Endothelial cell of umbilical vein (primary cell): ENCODE data around the gene ESRRB. TPM values are rescaled to one million over a fixed set of nuclear protein-coding genes. Genes with fewer than 3 reads are reported as not detected.

Source experiments
- BruUV-seq: library from RNA; stranded (reverse); fragments of 400-500 nt; replicated peaks from 2 replicates; lab custom pipeline; 2021; lab: Mats Ljungman, UMichigan
- CTCF ChIA-PET: fragments of 300-600, 350-600 bp; sonication (Branson Sonifier 250); formaldehyde crosslinking; loops from one replicate; lab custom pipeline; 2021; ENCODE audit warnings: antibody characterized with exemption, inconsistent platforms; lab: Charles Lee
- POLR2A ChIA-PET: fragments of 300-600, 350-600 bp; sonication (Branson Sonifier 250); formaldehyde crosslinking; loops from one replicate; lab custom pipeline; 2021; ENCODE audit warnings: antibody characterized with exemption, inconsistent platforms; lab: Charles Lee
- DNase-seq: peaks from one replicate; pipeline ENCODE4 v3.0.0-alpha.2; 2011; ENCODE audit warnings: low read depth, low spot score
- FAIRE-seq: peaks from 2 replicates; lab custom pipeline; 2011; peaks lifted over from hg19 to GRCh38; lab: Jason Lieb, UNC
- H2AFZ ChIP-seq: 2 replicates; pipeline ENCODE4 v1.6.0; 2012; ENCODE audit warnings: low read depth, low read length, control low read depth, inconsistent platforms
- H3K27ac ChIP-seq: 2 replicates; pipeline ENCODE4 v1.5.1; 2011; ENCODE audit warnings: low read depth, mild to moderate bottlenecking, control low read depth, low read length, moderate library complexity; ENCODE audit not compliant: insufficient read depth
- H3K27me3 ChIP-seq, 2 experiments: 2 replicates each; pipeline versions ENCODE4 v1.6.0 to v1.6.1; 2011; ENCODE audit warnings: low read length in 2 of 2, mixed read lengths in 1 of 2; ENCODE audit not compliant: control insufficient read depth in 2 of 2, insufficient read depth in 2 of 2
- H3K36me3 ChIP-seq, 2 experiments: 2 replicates in 1 of 2; 3 replicates in 1 of 2; pipeline ENCODE4 v1.5.1; 2011; ENCODE audit warnings: low read length in 2 of 2, mild to moderate bottlenecking in 1 of 2, moderate library complexity in 1 of 2; ENCODE audit not compliant: control insufficient read depth in 2 of 2, insufficient read depth in 2 of 2; ENCODE audit errors: extremely low read depth in 1 of 2
- H3K4me1 ChIP-seq: 3 replicates; pipeline ENCODE4 v1.5.1; 2011; ENCODE audit warnings: mild to moderate bottlenecking, low read length; ENCODE audit not compliant: control insufficient read depth, insufficient read depth; ENCODE audit errors: extremely low read depth
- H3K4me2 ChIP-seq: 2 replicates; pipeline ENCODE4 v1.6.1; 2011; ENCODE audit warnings: low read length, control low read depth, mixed read lengths; ENCODE audit not compliant: insufficient read depth
- H3K4me3 ChIP-seq, 3 experiments: fragments of 200-600 bp in 1 of 3; sonication (generic), shearing (Covaris generic) in 1 of 3; replicated peaks in 1 of 3; 2 replicates each; pipeline ENCODE4 v1.5.1; 2011 to 2016; ENCODE audit warnings: control low read depth in 3 of 3, low read length in 3 of 3, mild to moderate bottlenecking in 2 of 3, inconsistent platforms in 1 of 3, low read depth in 1 of 3, moderate library complexity in 1 of 3; ENCODE audit not compliant: insufficient read depth in 1 of 3
- H3K79me2 ChIP-seq: 2 replicates; pipeline ENCODE4 v1.6.0; 2012; ENCODE audit warnings: low read length, inconsistent platforms; ENCODE audit not compliant: control insufficient read depth, insufficient read depth
- H3K9ac ChIP-seq: replicated peaks from 2 replicates; pipeline ENCODE3; 2011; ENCODE audit warnings: low read length, control low read depth; ENCODE audit not compliant: insufficient read depth; ENCODE audit errors: extremely low read depth
- H3K9me1 ChIP-seq: replicated peaks from 3 replicates; pipeline ENCODE4 v1.6.0; 2011; ENCODE audit warnings: mild to moderate bottlenecking, low read length; ENCODE audit not compliant: control insufficient read depth, insufficient read depth; ENCODE audit errors: extremely low read depth
- H3K9me3 ChIP-seq: replicated peaks from 2 replicates; pipeline ENCODE4 v1.5.1; 2012; ENCODE audit warnings: low read length, inconsistent platforms; ENCODE audit not compliant: control insufficient read depth, insufficient read depth
- H4K20me1 ChIP-seq: replicated peaks from 2 replicates; pipeline ENCODE3; 2011; ENCODE audit warnings: mild to moderate bottlenecking, low read length; ENCODE audit not compliant: control insufficient read depth, insufficient read depth; ENCODE audit errors: extremely low read depth
- EZH2 ChIP-seq: IDR thresholded peaks from 2 replicates; pipeline ENCODE4 v1.6.1; 2012; ENCODE audit warnings: borderline replicate concordance, low read depth, mild to moderate bottlenecking, moderate library complexity, low read length, inconsistent platforms; ENCODE audit not compliant: severe bottlenecking
- FOS ChIP-seq: IDR thresholded peaks from 2 replicates; pipeline ENCODE4 v1.6.1; 2011; ENCODE audit warnings: mild to moderate bottlenecking, low read length, moderate library complexity, borderline replicate concordance; ENCODE audit not compliant: insufficient read depth
- GATA2 ChIP-seq: IDR thresholded peaks from 2 replicates; pipeline ENCODE4 v1.7.0; 2011; ENCODE audit warnings: low read depth, mild to moderate bottlenecking, moderate library complexity, mixed read lengths, low read length; ENCODE audit not compliant: insufficient read length, insufficient read depth
- JUN ChIP-seq: IDR thresholded peaks from 2 replicates; pipeline ENCODE4 v1.6.1; 2011; ENCODE audit warnings: borderline replicate concordance, low read depth; ENCODE audit not compliant: insufficient read length, insufficient read depth
- MAX ChIP-seq: IDR thresholded peaks from 2 replicates; pipeline ENCODE4 v1.6.1; 2011; ENCODE audit not compliant: insufficient read depth, insufficient read length
- MYC ChIP-seq: IDR thresholded peaks from one replicate; pipeline ENCODE4 v1.6.1; 2011; ENCODE audit warnings: mild to moderate bottlenecking, low read depth, low read length
- POLR2A ChIP-seq: IDR thresholded peaks from 2 replicates; pipeline ENCODE4 v1.6.1; 2012; ENCODE audit warnings: low read depth, mild to moderate bottlenecking, control low read depth, low read length
- POLR2AphosphoS5 ChIP-seq: IDR thresholded peaks from 2 replicates; pipeline ENCODE4 v1.6.1; 2012; ENCODE audit warnings: low read depth, mild to moderate bottlenecking, control low read depth, low read length, moderate library complexity; ENCODE audit not compliant: insufficient read depth
- dilution Hi-C: fragments of 300-500 bp; cut with MboI; formaldehyde crosslinking; loops from one replicate; pipeline ENCODE4 v1.15.0; 2019; ENCODE audit warnings: low sequenced_read_pairs; ENCODE audit not compliant: extremely low pct_ligation_motif_present
- intact Hi-C: fragments of 100-400 bp; cut with micrococcal nuclease; formaldehyde crosslinking; loops from one replicate; pipeline ENCODE4 v1.10.0; 2022
- polyA plus RNA-seq, 4 experiments: library from polyadenylated mRNA; depleted of rRNA in 3 of 4; stranded (reverse) in 3 of 4; unstranded in 1 of 4; fragments of >200 nt; gene quantifications; 2 replicates each; pipeline versions ENCODE4 v1.2.1 to v1.2.3, GENCODE V29; 2011 to 2012; ENCODE audit warnings: missing spikeins in 1 of 4
- total RNA-seq: library from RNA; stranded (reverse); gene quantifications from 2 replicates; pipeline ENCODE4 v1.2.3, GENCODE V29; 2021
- TF ChIP-seq, protein P1 (sequence below), 2 donors: IDR thresholded peaks; 1 replicate in 1 of 2; 2 replicates in 1 of 2; pipeline ENCODE4 v1.5.1; 2011; ENCODE audit warnings: low read length in 2 of 2, mild to moderate bottlenecking in 2 of 2, moderate library complexity in 2 of 2, control low read depth in 1 of 2, inconsistent platforms in 1 of 2, low read depth in 1 of 2; ENCODE audit not compliant: insufficient read depth in 1 of 2; ENCODE audit errors: extremely low read depth in 1 of 2

Gene ESRRB
- total and polyA plus RNA-seq, 2 donors (not counting 3 experiments of a cell fraction or from before 2014, with no cell fraction given), result not detected

DNA sequence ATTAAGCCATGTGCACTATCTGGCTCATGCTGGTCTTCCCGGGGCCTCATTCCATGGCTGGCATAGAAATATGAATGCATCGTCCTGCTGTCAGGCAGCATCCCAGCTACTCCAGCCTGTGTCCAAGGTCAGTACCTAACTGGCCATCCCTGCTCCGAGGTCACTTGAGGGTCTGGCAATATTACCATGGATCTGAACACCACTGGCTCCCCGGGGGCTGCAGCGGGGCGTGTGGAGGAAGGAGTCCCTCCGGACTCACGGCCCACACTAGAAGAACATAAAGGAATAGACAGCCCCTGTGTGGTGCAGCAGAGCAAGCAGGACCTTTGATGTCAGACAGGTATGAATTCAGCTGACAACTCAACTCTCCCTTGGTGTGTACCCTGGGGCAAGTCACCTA lies 19.2 kb downstream of the ESRRB start:
- ChIA-PET POLR2A (no interaction called here), CTCF (interaction anchor here (1.1 to 1.4 kb wide), 2 partner anchors 8 to 235 kb away, joined by 3 to 4 read pairs; no protein-coding TSS in a partner anchor)
- no peak for FAIRE-seq
- dilution Hi-C loops (no loop called here), intact Hi-C loops (no loop called here)
- no peak for DNase-seq
- Histone ChIP-seq H3K4me1 (no peaks in the 10 kb centered on the region), H3K4me2 (no peak overlapping the region), H3K79me2 (no peaks in the 10 kb centered on the region), H4K20me1 (no peaks in the 10 kb centered on the region), H3K4me3 (no peak overlapping the region), H3K27me3 (no peaks in the 10 kb centered on the region), H2AFZ (no peak overlapping the region), H3K9me3 (no peaks in the 10 kb centered on the region), H3K9me1 (no peaks in the 10 kb centered on the region), H3K9ac (no peak overlapping the region), H3K36me3 (no peaks in the 10 kb centered on the region), H3K27ac (no peak overlapping the region)
- no TSS peak for BruUV-seq
- TF ChIP-seq, protein P1, sequence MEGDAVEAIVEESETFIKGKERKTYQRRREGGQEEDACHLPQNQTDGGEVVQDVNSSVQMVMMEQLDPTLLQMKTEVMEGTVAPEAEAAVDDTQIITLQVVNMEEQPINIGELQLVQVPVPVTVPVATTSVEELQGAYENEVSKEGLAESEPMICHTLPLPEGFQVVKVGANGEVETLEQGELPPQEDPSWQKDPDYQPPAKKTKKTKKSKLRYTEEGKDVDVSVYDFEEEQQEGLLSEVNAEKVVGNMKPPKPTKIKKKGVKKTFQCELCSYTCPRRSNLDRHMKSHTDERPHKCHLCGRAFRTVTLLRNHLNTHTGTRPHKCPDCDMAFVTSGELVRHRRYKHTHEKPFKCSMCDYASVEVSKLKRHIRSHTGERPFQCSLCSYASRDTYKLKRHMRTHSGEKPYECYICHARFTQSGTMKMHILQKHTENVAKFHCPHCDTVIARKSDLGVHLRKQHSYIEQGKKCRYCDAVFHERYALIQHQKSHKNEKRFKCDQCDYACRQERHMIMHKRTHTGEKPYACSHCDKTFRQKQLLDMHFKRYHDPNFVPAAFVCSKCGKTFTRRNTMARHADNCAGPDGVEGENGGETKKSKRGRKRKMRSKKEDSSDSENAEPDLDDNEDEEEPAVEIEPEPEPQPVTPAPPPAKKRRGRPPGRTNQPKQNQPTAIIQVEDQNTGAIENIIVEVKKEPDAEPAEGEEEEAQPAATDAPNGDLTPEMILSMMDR (IDR thresholded peaks at IDR 0.05; ENCODE audit: extremely low read depth in 1 of 2, insufficient read depth in 1 of 2, low read depth in 1 of 2, low read length in 2 of 2), result no peak
- TF ChIP-seq POLR2AphosphoS5, result no peak

DNA sequence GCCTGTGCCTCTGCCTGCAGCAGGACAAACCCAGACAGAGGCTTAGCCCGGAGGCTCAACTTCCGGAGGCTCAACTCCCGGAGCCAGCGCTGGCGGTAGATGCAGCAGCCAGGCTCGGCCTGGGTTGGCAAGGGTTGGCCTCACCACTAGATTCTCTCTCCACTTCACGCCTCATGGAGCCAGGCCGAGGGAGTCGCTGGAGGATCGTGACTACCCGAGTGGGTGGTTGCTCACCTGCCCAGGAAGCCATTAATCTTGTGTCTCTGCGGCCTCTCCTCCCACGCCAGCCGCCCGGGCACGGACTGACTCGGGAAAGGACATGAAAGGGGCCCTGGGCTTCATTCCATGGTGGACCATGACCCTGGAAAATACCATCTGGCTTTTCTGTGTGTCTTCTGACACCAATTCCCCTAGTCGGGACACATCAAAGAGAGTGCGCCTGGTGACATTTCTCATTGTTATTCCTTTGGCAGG lies 20.8 kb downstream of the ESRRB start:
- Histone ChIP-seq H3K4me3 (no peak overlapping the region), H3K27me3 (no peaks in the 10 kb centered on the region), H3K9ac (no peak overlapping the region), H3K9me3 (no peaks in the 10 kb centered on the region), H3K36me3 (no peaks in the 10 kb centered on the region), H3K9me1 (no peaks in the 10 kb centered on the region), H3K79me2 (no peaks in the 10 kb centered on the region), H3K4me2 (no peak overlapping the region), H3K4me1 (no peaks in the 10 kb centered on the region), H2AFZ (no peak overlapping the region), H3K27ac (no peak overlapping the region), H4K20me1 (no peaks in the 10 kb centered on the region)
- ChIA-PET POLR2A (no interaction called here), CTCF (interaction anchor here (1.4 kb wide), 1 partner anchor 10 kb away, joined by 4 read pairs; no protein-coding TSS in a partner anchor)
- no TSS peak for BruUV-seq
- FAIRE-seq (no peak), DNase-seq (no peak)
- dilution Hi-C loops (no loop called here), intact Hi-C loops (no loop called here)
- TF ChIP-seq GATA2 (no peak), MYC (no peak), POLR2AphosphoS5 (no peak), MAX (no peak), POLR2A (no peak), JUN (no peak), FOS (no peak), EZH2 (no peak)
- TF ChIP-seq, protein P1 (IDR thresholded peaks at IDR 0.05; ENCODE audit: extremely low read depth in 1 of 2, insufficient read depth in 1 of 2, low read depth in 1 of 2, low read length in 2 of 2), result no peak
